Stimulated activated CD8-positive, alpha-beta memory T cell treated with anti-CD3 and anti-CD28 coated beads, Interleukin-12 subunit alpha, Interleukin-12 subunit beta, amount 100 ng/mL, for 24 hours (primary cell): ENCODE measurements around the gene EFNA2.
"Not testable (repeated sequence)": the region's sequence is repeated elsewhere in the genome, so short reads cannot be mapped to it uniquely, and the experiment has no call there.

Experiments
- DNase-seq: peaks from one replicate; pipeline ENCODE4 v3.0.0-alpha.2; 2020; ENCODE audit errors: extremely low read depth

EFNA2 gene

GRCh38 chr19:1318678-1319471 lies 33.2 kb downstream of the EFNA2 start:
- no peak for DNase-seq

GRCh38 chr19:1320282-1320650 lies 34.6 kb downstream of the EFNA2 start:
- DNase-seq: not testable (repeated sequence)

- DNase-seq: no peak
Observed at GRCh38 chr19:1321539-1321938, 35.9 kb downstream of the EFNA2 start.

- DNase-seq: no peak
Observed at GRCh38 chr19:1322198-1322981, 36.7 kb downstream of the EFNA2 start.

- DNase-seq: no peak
Observed at GRCh38 chr19:1324249-1324805, 38.7 kb downstream of the EFNA2 start.

GRCh38 chr19:1324806-1325567 lies 39.3 kb downstream of the EFNA2 start:
- DNase-seq: no peak

- no peak for DNase-seq
Observed at GRCh38 chr19:1325568-1326294, 40.1 kb downstream of the EFNA2 start.

- no peak for DNase-seq
Observed at GRCh38 chr19:1327125-1327524, 41.5 kb downstream of the EFNA2 start.

- not testable (repeated sequence) for DNase-seq
Observed at GRCh38 chr19:1332208-1332607, 46.5 kb downstream of the EFNA2 start.

- DNase-seq: no peak
Observed at GRCh38 chr19:1336079-1336684, 50.5 kb downstream of the EFNA2 start.

- DNase-seq: no peak
Observed at GRCh38 chr19:1340681-1341469, 55.2 kb downstream of the EFNA2 start.

- no peak for DNase-seq
Observed at GRCh38 chr19:1343041-1343440, 57.4 kb downstream of the EFNA2 start.

- no peak for DNase-seq
Observed at GRCh38 chr19:1349211-1349610, 63.5 kb downstream of the EFNA2 start.

- DNase-seq: no peak
Observed at GRCh38 chr19:1350867-1351266, 65.2 kb downstream of the EFNA2 start.
